ENCODE results near the gene LIN54. TPM values are rescaled to one million over a fixed set of nuclear protein-coding genes. Genes with fewer than 3 reads are reported as not detected.

LIN54 gene
- total RNA-seq, 6 donors from 2014 or later: 4.2 to 11.7 (median 9.5) TPM

DNA sequence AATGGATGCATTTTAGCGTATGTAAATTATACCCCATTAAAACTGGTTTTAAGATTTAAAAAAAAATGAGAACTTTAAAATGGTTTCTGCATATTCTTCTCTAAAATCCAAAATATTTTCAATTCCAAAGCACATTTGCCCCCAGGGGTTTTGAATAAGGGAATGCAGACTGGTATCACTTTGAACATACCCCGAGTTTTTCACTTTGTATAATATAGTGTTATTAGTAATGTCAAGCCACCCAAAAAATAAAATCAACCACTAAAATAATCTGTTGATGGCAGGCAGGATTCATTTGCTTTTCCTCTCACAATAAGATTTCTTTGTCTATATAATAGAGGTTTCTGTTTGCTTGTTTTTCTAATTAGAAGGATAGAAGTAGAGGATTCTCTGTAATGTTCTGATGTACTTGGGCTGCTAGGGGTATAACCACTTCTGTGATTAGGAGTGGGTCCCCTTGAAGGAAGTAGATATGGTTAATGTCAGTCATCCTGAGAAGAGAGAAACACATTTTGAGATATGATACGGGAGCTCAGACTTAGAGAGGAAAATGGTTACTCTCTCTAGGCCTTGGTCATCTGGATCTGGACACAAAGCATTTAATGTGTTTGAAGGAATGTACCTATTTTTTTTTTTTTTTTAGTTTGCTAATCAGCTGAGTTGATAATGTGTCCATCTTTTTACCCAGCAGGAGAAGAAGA, 9.3 kb upstream of the LIN54 start:
- WGBS, 2 donors: 76 to 84% methylated on average over 3 of the region's 3 CpGs
- H3K4me3 ChIP-seq: no peak overlapping the region

DNA sequence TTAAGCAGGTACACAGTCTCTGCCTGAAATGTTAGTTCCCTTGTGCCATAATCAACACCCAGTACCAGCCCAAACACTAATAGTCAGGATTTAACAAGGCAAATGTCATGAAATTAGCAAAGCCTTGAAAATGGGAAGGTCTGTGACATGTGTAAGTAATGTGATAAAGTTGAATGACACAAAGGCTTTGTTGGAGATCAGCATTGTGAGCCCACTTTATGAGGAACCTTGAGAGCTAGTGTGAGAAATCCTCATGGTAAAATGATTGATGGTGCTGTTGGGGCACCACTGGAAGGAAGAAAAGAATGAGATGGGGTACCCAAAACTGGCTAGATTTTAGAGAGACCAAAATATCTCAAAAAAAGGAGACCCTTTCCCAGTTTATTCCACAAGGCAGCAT, 3.3 kb upstream of the LIN54 start:
- Histone ChIP-seq H3K27me3 (no peaks in the 10 kb centered on the region), H3K4me1 (peaks cover 23 to 34% (median 25%) of the 10 kb centered on the region in 4 donors), H3K9me3 (no peaks in the 10 kb centered on the region), H3K36me3 (no peaks in the 10 kb centered on the region), H3K4me3 (peak overlapping the region in 3 of 4 donors; percentile 65 to 92 (median 82)), H3K27ac (peak overlapping the region in 3 of 4 donors; percentile 80 to 93 (median 88))
- DNase-seq (no peak), ATAC-seq (ENCODE audit: low FRiP score in 2 of 2) (no peak)
- TF ChIP-seq POLR2AphosphoS5 (IDR thresholded peaks at IDR 0.05) (no peak), POLR2A (IDR thresholded peaks at IDR 0.05) (no peak), EP300 (IDR thresholded peaks at IDR 0.05) (no peak)
- TF ChIP-seq, protein P1, sequence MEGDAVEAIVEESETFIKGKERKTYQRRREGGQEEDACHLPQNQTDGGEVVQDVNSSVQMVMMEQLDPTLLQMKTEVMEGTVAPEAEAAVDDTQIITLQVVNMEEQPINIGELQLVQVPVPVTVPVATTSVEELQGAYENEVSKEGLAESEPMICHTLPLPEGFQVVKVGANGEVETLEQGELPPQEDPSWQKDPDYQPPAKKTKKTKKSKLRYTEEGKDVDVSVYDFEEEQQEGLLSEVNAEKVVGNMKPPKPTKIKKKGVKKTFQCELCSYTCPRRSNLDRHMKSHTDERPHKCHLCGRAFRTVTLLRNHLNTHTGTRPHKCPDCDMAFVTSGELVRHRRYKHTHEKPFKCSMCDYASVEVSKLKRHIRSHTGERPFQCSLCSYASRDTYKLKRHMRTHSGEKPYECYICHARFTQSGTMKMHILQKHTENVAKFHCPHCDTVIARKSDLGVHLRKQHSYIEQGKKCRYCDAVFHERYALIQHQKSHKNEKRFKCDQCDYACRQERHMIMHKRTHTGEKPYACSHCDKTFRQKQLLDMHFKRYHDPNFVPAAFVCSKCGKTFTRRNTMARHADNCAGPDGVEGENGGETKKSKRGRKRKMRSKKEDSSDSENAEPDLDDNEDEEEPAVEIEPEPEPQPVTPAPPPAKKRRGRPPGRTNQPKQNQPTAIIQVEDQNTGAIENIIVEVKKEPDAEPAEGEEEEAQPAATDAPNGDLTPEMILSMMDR (IDR thresholded peaks at IDR 0.05): no peak

More for the DNA sequence above, 9.3 kb upstream of the LIN54 start:
- DNase-seq (no peak), ATAC-seq (ENCODE audit: low FRiP score in 2 of 2) (no peak)
- no peaks in the 10 kb centered on the region for H3K36me3 ChIP-seq
- H3K27me3 ChIP-seq: no peaks in the 10 kb centered on the region
- H3K27ac ChIP-seq: no peak overlapping the region
- H3K9me3 ChIP-seq: peaks cover 0 to 7% (median 2%) of the 10 kb centered on the region in 4 donors
- TF ChIP-seq, protein P1 (IDR thresholded peaks at IDR 0.05): no peak
- TF ChIP-seq POLR2A (IDR thresholded peaks at IDR 0.05): no peak
- TF ChIP-seq POLR2AphosphoS5 (IDR thresholded peaks at IDR 0.05): no peak
- no peak for TF ChIP-seq EP300 (IDR thresholded peaks at IDR 0.05)
- H3K4me1 ChIP-seq: no peaks in the 10 kb centered on the region

GRCh38 chr4:83013420-83013867, 2.8 kb upstream of the LIN54 start:
- no peaks in the 10 kb centered on the region for H3K27me3 ChIP-seq
- peak overlapping the region; percentile 1 to 92 (median 74) for H3K4me3 ChIP-seq
- ATAC-seq (ENCODE audit: low FRiP score in 2 of 2) (no peak), DNase-seq (no peak)
- H3K27ac ChIP-seq: peak overlapping the region; percentile 80 to 93 (median 86)
- H3K4me1 ChIP-seq: peaks cover 24 to 35% (median 26%) of the 10 kb centered on the region in 4 donors
- 13 to 14% methylated on average over 13 of the region's 13 CpGs for WGBS, 2 donors
- H3K36me3 ChIP-seq: no peaks in the 10 kb centered on the region
- TF ChIP-seq, protein P1 (IDR thresholded peaks at IDR 0.05): no peak
- no peak for TF ChIP-seq EP300 (IDR thresholded peaks at IDR 0.05)
- TF ChIP-seq POLR2A (IDR thresholded peaks at IDR 0.05): no peak
- TF ChIP-seq POLR2AphosphoS5 (IDR thresholded peaks at IDR 0.05): no peak
- no peaks in the 10 kb centered on the region for H3K9me3 ChIP-seq

DNA sequence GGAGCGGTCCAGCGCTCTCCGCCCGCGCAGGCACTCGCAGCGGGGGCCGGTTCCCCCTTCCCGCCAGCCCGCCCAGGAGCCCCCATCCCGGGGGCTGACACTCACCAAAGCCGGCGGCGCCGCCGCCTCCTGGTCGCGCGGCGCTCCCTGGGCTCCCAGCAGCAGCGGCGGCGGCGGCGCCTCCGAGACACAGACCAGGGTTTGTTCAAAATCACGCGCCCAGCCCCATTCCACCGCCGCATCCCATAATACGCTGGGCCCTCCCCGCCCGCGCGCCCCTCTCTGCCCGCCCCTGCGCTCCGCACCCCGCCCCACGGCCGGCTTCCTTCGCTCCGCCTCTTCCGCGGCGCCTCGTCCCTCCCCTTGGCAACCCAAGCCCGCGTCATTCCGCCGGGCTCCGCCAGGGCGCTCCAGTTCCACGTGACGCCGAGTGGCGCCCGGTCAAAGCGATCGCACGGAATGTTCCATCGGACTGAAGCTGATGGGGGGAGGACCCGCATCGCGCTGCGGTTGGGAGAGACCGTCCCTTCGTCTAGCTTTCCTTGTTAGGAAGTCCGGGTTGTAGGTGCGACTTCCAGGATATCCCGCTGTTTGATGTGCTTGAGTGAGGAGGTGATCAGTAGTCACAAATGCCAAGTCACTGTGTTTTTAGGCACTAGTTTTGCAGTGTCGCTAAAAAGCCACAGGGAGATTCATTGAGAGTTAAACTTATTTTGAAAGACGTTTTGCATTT, 2.2 kb upstream of the LIN54 start:
- H3K4me1 ChIP-seq: peaks cover 24 to 35% (median 26%) of the 10 kb centered on the region in 4 donors
- H3K9me3 ChIP-seq: no peaks in the 10 kb centered on the region
- WGBS, 2 donors: 0% methylated on average over 6 to 41 of the region's 73 CpGs
- no peaks in the 10 kb centered on the region for H3K36me3 ChIP-seq
- peak overlapping the region; percentile 80 to 93 (median 86) for H3K27ac ChIP-seq
- DNase-seq (peak; percentile 97 to 99), ATAC-seq (ENCODE audit: low FRiP score in 2 of 2) (peak; percentile 98 to 99)
- H3K4me3 ChIP-seq: peak overlapping the region; percentile 51 to 92 (median 74)
- TF ChIP-seq, protein P1 (IDR thresholded peaks at IDR 0.05): peak; percentile 58 to 95 (median 84)
- TF ChIP-seq POLR2AphosphoS5 (IDR thresholded peaks at IDR 0.05): peak; percentile 94 to 98
- TF ChIP-seq EP300 (IDR thresholded peaks at IDR 0.05): peak in 1 of 4 donors; percentile 75
- peak in 2 of 4 donors; percentile 33 to 74 for TF ChIP-seq POLR2A (IDR thresholded peaks at IDR 0.05)
- no peaks in the 10 kb centered on the region for H3K27me3 ChIP-seq
